Esophagus muscularis mucosa (tissue), 4 donors: ENCODE data around the gene SLC9B1. TPM values are rescaled to one million over a fixed set of nuclear protein-coding genes. Genes with fewer than 3 reads are reported as not detected.

Experiments
- DNase-seq: peaks from one replicate; pipeline ENCODE4 v3.0.0-alpha.2; 2017; ENCODE audit errors: extremely low spot score
- H3K27ac ChIP-seq, 4 donors: fragments of 200-600 bp; sonication (generic); replicated peaks in 1 of 4; 1 replicate in 3 of 4; 2 replicates in 1 of 4; pipeline ENCODE4 v1.5.1; 2016 to 2019; ENCODE audit warnings: mild to moderate bottlenecking in 1 of 4
- H3K27me3 ChIP-seq, 4 donors: fragments of 200-600 bp; sonication (generic); one replicate each; pipeline versions ENCODE4 v1.5.1 to v1.6.0; 2016 to 2019
- H3K36me3 ChIP-seq, 4 donors: fragments of 200-600 bp; sonication (generic); one replicate each; pipeline ENCODE4 v1.5.1; 2016 to 2019
- H3K4me1 ChIP-seq, 4 donors: fragments of 200-600 bp; sonication (generic); one replicate each; pipeline ENCODE4 v1.5.1; 2016 to 2019
- H3K4me3 ChIP-seq, 4 donors: fragments of 200-600 bp; sonication (generic); 1 replicate in 2 of 4; 2 replicates in 2 of 4; pipeline ENCODE4 v1.5.1; 2016 to 2019; ENCODE audit warnings: mild to moderate bottlenecking in 4 of 4, moderate library complexity in 1 of 4
- H3K9me3 ChIP-seq, 4 donors: fragments of 200-600 bp; sonication (generic); 1 replicate in 3 of 4; 2 replicates in 1 of 4; pipeline ENCODE4 v1.5.1; 2016 to 2019
- CTCF ChIP-seq, 3 experiments: fragments of 200-600 bp in 2 of 3; fragments of 450-650 bp in 1 of 3; sonication (generic) in 2 of 3; IDR thresholded peaks; one replicate each; pipeline ENCODE4 v1.5.1; 2017 to 2019; ENCODE audit warnings: antibody characterized with exemption in 3 of 3, mild to moderate bottlenecking in 2 of 3, moderate library complexity in 1 of 3
- EP300 ChIP-seq: sonication (generic); formaldehyde crosslinking; IDR thresholded peaks from one replicate; pipeline ENCODE4 v1.6.1; 2017; ENCODE audit warnings: antibody characterized with exemption
- POLR2A ChIP-seq: fragments of 450-650 bp; IDR thresholded peaks from one replicate; pipeline ENCODE4 v1.6.1; 2017; ENCODE audit warnings: antibody characterized with exemption, moderate library complexity, mild to moderate bottlenecking, low read depth
- POLR2AphosphoS5 ChIP-seq, 2 donors: sonication (generic); formaldehyde crosslinking; IDR thresholded peaks; one replicate each; pipeline ENCODE4 v1.6.1; 2017; ENCODE audit warnings: antibody characterized with exemption in 2 of 2
- WGBS: methylation state at CpG from one replicate; pipeline ENCODE4 v1.1.5; 2018; 5-methylcytosine and 5-hydroxymethylcytosine counted together
- intact Hi-C: fragments of 100-400 bp; cut with DNase I; formaldehyde crosslinking; loops from one replicate; pipeline ENCODE4 v1.15.1; 2023
- total RNA-seq, 4 donors: library from RNA; depleted of rRNA; stranded (reverse); fragments of >200 nt; gene quantifications; one replicate each; pipeline versions ENCODE4 v1.1.0 to v1.2.1, GENCODE V29; 2016

SLC9B1 gene, protein sequence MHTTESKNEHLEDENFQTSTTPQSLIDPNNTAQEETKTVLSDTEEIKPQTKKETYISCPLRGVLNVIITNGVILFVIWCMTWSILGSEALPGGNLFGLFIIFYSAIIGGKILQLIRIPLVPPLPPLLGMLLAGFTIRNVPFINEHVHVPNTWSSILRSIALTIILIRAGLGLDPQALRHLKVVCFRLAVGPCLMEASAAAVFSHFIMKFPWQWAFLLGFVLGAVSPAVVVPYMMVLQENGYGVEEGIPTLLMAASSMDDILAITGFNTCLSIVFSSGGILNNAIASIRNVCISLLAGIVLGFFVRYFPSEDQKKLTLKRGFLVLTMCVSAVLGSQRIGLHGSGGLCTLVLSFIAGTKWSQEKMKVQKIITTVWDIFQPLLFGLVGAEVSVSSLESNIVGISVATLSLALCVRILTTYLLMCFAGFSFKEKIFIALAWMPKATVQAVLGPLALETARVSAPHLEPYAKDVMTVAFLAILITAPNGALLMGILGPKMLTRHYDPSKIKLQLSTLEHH
- total RNA-seq: 1 to 10 TPM in 1 of 4 donors, under 1 TPM in 2, not detected in 1; 0.29 to 1.3 (median 0.99) TPM

DNA sequence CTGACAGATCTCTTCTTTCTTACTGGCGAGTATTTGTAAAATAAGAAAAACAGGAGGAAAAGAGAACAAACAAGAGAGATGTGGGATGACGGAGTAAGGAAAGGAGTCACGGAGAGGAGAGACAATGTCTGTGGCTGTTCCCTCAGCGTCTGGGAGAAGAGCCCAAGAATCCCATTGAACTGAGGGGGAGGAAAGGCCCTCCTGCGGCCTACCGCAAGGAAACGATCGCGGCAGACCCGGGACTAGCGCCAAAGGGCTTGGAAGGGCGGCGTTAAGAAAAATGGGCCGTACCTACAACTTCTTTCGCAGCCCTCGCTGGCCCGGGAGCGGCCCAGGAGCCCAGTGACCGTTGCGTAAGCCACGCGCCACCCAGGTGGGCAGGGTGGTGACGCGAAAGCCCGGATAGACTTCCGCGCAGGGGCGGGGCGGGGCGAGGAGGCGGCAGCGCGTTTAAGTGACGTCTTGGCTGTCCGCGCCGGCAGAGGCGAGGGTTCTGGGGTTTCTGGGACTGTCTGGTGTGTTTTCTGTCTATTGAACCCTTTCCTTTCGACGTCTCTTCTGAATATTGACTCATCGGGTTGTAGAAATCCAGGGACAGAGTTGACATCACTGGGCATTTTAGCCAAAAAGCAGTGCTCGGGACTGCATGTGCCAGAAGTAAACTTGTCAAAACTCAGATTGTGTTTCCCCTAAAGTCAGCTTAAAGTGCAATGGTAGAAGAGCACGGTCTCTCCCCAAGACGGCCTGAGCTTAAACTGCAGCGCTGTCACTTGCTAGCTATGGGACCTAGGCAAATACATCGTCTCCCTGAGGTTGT lies at the start of gene SLC9B1:
Gene SLC9B1 (minus strand): TSS at position 398 of the 817 bp plus-strand sequence. CDS start 27,994 bp downstream, outside the sequence.
- no peaks in the 10 kb centered on the region for H3K27me3 ChIP-seq
- intact Hi-C loops: loop anchor here (2.0 kb wide), 3 partner anchors 79 to 193 kb away; partner anchors contain the start of genes BDH2, CISD2 and UBE2D3
- WGBS: 5% methylated on average over 22 of the region's 46 CpGs

DNA sequence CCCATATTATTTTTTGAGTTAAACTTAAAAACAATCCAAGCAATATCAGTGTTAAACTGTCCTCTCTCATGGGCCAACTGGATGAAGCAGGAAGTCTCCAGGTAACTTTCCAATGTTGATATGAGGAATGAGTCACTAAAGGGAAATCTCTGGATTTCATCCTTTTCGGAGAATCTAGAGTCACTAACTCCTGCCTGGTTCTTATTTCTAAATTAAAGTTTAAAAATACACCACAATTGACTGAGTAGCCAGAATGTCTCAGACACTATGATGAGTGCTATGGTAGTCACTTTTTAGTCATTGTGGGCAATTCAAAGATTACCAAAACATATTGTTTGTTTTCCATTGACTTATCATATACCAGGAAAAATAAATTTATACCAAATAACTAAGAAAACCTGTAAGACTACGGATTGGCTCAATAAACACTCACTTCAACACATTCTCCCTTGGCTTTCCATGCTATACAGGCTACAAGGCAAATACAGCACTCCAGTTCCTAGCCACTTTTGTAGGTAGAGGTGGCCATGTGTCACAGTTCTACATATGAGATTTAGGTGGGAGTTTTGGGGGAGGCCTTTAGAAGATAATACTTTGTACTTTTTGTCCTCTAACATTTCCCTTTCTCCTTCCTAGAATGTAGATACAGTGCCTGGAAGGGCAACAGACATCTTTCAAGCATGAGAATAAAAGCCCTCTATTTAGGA lies 48.5 kb upstream of the SLC9B1 start:
- no peak for TF ChIP-seq CTCF (IDR thresholded peaks at IDR 0.05)
- TF ChIP-seq POLR2AphosphoS5 (IDR thresholded peaks at IDR 0.05): no peak
- no peak for TF ChIP-seq EP300
- no peak for TF ChIP-seq POLR2A
- peaks cover 0 to 14% (median 8%) of the 10 kb centered on the region in 4 donors for H3K36me3 ChIP-seq
- no peaks in the 10 kb centered on the region for H3K9me3 ChIP-seq
- DNase-seq: no peak
- H3K27me3 ChIP-seq: no peaks in the 10 kb centered on the region
- H3K4me1 ChIP-seq: no peaks in the 10 kb centered on the region
- H3K4me3 ChIP-seq: no peak overlapping the region
- intact Hi-C loops: no loop called here
- H3K27ac ChIP-seq: no peak overlapping the region
- 93% methylated on average over 2 of the region's 2 CpGs for WGBS

More for the DNA sequence above, at the start of gene SLC9B1:
- Histone ChIP-seq H3K36me3 (no peaks in the 10 kb centered on the region), H3K4me3 (peak within 1 kb of the TSS; percentile 53 to 63 (median 56)), H3K4me1 (peaks cover 7 to 18% (median 14%) of the 10 kb centered on the region in 4 donors), H3K9me3 (no peaks in the 10 kb centered on the region), H3K27ac (peak within 1 kb of the TSS; percentile 89 to 90 (median 90))
- TF ChIP-seq EP300 (peak; percentile 69), CTCF (IDR thresholded peaks at IDR 0.05) (no peak), POLR2AphosphoS5 (IDR thresholded peaks at IDR 0.05) (peak; percentile 97 to 99)
- DNase-seq: peak; percentile 97

- H3K4me1 ChIP-seq: no peaks in the 10 kb centered on the region
- DNase-seq: no peak
- intact Hi-C loops: no loop called here
Measured at GRCh38 chr4:103060453-103061148, 41.1 kb upstream of the SLC9B1 start.

More at GRCh38 chr4:103060453-103061148, 41.1 kb upstream of the SLC9B1 start:
- Histone ChIP-seq H3K27me3 (no peaks in the 10 kb centered on the region), H3K4me3 (no peak overlapping the region), H3K36me3 (peaks cover 0 to 7% (median 1%) of the 10 kb centered on the region in 4 donors), H3K27ac (no peak overlapping the region), H3K9me3 (no peaks in the 10 kb centered on the region)
- no peak for TF ChIP-seq POLR2A
- no peak for TF ChIP-seq EP300
- no peak for TF ChIP-seq CTCF (IDR thresholded peaks at IDR 0.05)
- TF ChIP-seq POLR2AphosphoS5 (IDR thresholded peaks at IDR 0.05): no peak
- WGBS: 96% methylated on average over 2 of the region's 2 CpGs
